ENCODE measurements around the gene SYNE2.
"Not testable (repeated sequence)": the region's sequence is repeated elsewhere in the genome, so short reads cannot be mapped to it uniquely, and the experiment has no call there.

The SYNE2 gene

GRCh38 chr14:63966407-63966806 is 113.6 kb downstream of the SYNE2 start:
- no peak for DNase-seq

DNA sequence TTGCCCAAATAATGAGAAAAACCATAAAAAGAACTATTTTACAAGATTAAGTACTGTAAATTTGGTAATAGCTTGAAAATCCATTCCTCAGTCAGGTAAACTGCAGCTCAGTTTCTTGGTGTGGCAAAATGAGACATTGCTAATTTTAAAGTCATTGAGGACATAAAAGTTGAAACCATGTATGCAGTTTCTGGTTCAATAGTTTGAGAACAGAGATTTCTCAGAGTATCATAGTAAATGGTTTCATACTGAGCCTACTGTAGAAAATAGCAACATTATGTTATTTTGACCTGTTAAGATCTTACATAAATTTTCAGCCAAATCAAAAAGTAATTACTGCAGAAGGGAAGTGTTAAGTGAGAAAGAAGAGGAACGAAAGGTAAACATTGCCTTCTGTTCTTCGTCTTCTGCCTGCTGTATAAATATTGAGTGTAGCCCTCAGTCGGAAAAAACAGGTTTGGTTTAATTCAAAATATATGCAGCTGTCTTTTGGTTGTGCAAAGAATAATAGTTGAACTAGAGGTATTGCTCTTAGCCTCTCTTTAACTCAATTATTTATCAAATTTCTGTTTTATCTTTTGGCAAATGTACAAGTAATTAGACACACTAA is 119.6 kb downstream of the SYNE2 start:
- no peak for DNase-seq

GRCh38 chr14:63974176-63974575 is 121.4 kb downstream of the SYNE2 start:
- DNase-seq, result no peak

DNA sequence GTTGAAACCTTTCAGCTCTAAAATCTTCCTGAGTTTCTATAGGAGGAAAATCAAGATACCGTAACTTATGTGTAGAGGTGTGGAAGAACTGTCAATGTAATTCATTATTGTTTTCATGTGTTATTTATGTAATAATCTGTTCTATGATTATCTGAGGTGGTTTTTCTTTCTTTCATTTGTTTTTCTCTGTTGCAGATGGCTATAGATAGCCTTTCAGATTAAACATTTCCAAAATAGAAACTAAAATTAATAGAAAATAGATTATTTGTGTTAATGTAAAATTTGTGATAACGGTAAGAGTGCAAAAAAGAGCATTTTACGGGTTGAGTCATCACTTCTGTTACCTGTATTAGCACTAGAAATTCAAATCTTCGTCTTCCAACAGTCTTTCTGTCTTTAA is 128.8 kb downstream of the SYNE2 start:
- no peak for DNase-seq

DNA sequence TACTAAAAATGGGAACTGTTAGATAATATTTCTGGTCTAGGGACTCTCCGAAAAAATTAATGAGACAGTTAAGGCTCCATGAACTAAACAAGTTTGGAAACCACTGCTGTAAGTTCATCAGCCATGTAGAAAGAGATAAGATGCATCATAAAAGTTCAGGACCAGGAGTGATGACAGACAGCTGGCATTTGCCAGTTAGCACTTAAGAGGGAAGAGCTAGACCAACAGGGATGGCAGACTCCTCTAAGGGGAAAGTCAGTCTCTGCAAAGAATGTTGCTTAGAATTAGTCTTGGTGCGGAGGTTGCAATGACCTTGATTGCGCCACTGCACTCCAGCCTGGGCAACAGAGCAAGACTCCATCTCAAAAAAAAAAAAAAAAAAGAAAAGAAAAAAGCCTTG is 129.4 kb downstream of the SYNE2 start:
- no peak for DNase-seq

DNA sequence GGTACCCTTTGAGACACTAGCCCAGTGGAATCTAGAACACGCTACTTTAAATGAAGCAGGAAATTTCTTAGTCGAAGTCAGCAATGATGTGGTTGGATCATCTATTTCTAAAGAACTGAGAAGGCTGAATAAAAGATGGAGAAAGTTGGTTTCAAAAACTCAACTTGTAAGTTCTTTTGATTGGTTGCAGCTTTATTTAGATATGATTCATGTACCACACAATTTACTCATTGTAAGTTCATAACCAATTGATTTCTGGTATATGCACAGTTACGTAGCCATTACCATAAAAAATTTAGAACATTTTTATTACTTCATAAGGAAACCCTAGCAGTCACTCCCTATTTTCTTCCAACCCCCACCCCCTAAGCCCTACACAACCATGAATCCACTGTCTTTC is 129.8 kb downstream of the SYNE2 start:
- no peak for DNase-seq

DNA sequence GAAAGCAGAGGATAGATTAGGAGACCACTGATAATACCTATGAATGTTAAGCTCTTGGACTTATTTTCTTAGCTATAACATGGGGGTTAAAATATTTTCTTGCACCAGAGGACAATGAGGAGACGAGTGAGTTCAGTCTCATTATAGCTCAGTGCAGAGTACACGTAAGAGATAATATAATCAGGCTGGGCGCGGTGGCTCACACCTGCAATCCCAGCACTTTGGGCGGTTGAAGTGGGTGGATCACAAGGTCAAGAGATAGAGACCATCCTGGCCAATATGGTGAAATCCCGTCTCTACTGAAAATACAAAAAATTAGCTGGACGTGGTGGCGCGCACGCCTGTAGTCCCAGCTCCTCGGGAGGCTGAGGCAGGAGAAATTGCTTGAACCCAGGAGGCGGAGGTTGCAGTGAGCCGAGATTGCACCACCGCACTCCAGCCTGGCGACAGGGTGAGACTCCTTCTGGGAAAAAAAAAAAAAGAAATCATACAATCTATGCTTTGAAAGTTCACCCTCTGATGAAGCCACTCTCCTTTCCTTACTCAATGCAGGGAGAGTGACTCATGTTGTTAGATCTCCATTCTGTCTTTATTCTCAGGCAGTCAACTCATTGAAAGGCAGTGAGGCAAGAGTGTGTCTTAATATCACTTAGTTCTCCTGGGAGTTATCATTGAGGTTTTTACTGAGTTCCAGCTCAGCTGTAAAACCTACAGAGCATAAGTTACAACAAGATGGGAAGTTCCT is 134.2 kb downstream of the SYNE2 start:
- DNase-seq, result peak; percentile 73

DNA sequence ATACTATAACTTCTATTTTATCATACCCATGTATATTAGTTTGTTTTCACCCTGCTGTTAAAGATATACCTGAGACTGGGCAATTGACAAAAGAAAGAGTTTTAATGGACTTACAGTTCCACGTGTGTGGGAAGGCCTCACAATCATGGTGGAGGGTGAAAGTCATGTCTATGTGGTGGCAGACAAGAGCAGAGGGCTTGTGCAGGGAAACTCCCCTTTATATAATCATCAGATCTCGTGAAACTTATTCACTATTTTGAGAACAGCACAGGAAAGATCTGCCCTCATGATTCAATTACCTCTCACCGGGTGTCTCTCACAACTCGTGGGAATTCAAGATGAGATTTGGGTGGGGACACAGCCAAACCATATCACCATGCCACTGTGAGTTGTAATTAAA is 135.8 kb downstream of the SYNE2 start:
- DNase-seq, result no peak

DNA sequence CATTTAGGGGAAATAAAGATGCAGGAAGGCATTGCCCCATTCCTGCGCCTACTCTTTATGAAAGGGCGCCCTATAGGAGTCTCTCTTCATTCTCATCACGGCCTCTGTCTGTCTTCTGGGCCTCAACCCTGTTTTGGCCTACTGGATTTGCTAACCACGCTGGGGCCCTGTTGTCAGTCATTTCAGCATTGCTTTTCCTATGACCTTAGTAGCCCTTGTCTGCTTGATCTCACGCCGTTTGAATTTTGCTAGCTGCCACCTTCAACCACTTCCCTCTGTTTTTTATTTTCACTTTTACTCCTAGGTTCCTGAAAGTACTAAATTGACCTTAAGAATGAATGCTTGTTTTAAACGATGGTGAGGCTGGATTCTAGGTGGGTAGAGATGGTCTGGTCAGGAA is 139.0 kb downstream of the SYNE2 start:
- DNase-seq, result no peak

DNA sequence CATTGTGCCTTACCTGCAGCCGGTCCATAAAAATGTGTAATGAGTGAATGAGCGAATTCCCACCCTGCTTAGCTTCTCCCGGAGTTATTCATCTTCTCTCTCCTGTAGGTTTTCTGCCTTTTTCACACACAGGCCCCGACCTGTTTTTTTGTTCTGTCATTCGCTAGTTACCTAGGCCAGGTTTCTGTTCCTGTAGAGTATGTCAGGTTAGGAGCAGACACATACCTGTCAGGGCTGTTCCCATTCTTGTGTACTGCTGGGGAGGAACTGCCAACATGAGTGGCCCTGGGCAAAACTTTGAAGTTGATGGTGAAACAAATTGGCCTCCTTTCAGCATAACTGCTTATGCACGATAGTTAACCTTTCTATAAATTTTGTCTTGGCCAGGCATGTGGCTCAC is 140.1 kb downstream of the SYNE2 start:
- DNase-seq, result no peak

DNA sequence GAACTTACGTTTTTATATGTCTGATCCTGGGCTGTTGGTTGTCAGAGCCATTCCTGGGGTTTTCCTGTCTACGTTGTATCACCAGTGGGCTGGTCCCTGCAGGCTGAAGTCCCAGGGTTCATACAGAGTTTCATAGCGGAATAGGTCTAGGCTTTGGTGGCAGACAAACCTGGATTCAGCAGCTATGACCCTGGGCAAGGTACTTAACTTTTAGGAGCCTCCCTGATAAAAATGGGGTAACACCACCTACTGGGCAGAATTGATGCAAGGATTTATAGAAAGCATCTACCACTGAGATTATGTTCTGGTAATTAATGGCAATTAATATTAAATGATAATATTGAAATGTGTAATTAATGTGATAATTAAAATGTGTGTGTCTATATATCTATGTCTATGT is 141.2 kb downstream of the SYNE2 start:
- no peak for DNase-seq

- no peak for DNase-seq
Observed at GRCh38 chr14:63995285-63995684, 142.5 kb downstream of the SYNE2 start.

DNA sequence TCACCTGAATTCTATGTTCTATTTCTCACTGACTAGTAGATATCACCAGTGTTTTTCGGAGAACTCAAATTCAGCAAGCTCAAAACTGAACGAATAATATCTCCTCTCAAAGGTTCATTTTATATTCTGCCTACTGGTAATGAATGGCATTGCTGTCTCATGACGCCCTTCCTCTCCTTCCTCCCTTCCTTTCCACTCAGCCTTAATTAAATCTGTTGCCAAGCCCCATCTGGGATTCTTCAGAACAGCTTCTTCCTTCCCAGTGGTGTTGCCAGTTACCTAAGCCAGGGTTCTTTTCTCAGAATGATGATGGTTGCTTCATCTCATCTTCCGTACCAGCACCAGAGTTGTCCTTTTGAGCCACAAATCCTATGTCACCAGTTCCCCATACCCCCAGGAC is 143.2 kb downstream of the SYNE2 start:
- no peak for DNase-seq

- DNase-seq, result peak; percentile 82
Observed at GRCh38 chr14:63996625-63997220, 143.9 kb downstream of the SYNE2 start.

- DNase-seq, result no peak
Observed at GRCh38 chr14:64000749-64001148, 147.9 kb downstream of the SYNE2 start.

DNA sequence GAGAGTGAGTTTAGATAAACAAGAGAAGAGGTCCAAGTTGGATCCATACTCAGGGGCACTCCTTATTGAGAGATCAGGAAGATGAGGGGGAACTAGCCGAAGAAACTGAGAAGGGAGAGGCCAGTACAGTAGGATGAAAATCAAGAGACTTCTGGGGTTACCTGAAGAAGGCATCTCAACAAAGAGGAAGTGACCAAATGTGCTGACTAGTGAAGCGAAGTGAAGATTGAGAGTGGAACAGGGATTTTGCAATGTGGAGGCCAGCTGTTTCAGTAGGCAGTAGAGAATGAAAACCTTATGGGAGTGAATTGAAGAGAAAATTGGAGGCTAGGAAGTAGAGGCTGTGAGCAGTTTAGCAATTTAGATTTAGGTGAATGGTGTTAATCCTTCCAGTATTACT is 153.0 kb downstream of the SYNE2 start:
- no peak for DNase-seq

DNA sequence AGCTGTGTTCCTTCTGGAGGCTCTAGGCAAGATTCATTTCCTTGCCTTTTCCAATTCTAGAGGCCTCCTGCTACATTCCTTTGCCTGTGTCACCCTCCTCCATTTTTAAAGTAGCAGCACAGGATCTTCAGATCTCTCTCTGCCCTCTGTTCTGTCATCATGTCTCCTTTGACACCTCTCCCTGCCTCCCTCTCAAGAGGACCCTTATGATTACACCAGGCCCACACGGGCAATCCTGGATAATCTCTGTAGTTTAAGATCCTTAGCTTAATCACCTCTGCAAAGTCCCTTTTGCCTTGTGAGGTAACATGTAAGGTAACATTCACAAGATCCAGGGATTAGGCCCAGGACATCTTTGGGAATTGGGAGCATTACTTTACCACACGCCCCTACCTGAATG is 155.2 kb downstream of the SYNE2 start:
- DNase-seq, result no peak

DNA sequence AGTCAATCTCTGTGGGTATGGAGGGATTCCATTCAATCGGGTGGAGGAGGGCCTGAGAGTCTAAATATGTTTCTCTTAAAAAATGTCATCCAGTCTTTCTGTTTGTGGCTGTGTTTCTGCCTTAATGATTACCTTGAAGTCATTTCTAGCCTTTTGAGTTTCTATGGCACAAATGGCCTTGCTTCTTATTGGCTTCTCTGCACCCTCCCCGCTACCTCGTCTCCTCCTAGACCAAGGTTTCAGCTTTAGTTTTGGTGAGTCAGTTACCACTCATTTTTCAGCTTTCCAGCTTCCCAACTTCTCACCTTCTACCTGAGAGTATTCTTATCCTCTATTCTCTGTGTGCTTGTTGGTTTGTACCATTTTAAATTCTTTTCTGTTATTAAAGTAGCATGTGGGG is 159.2 kb downstream of the SYNE2 start:
- DNase-seq, result no peak

DNA sequence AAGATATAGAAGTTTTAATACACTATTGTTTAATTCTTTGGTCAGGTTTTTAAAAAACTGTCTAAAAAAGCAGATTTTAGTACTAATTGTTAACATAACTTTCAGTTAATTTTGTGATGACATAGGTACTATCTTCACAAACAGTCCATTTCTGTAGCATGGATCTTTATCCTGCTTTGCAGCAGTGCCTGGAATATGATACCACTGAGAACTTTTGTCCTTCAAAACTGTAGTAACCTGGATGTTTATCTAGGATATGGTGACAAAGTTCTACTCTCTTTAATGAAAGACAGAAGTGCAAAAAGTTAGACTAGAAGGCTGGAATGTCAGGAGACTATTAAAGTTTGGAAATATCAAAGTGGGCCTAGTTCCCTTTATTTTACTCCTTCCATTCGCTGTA is 159.9 kb downstream of the SYNE2 start:
- DNase-seq, result no peak

GRCh38 chr14:64025479-64025878 is 172.7 kb downstream of the SYNE2 start:
- no peak for DNase-seq

DNA sequence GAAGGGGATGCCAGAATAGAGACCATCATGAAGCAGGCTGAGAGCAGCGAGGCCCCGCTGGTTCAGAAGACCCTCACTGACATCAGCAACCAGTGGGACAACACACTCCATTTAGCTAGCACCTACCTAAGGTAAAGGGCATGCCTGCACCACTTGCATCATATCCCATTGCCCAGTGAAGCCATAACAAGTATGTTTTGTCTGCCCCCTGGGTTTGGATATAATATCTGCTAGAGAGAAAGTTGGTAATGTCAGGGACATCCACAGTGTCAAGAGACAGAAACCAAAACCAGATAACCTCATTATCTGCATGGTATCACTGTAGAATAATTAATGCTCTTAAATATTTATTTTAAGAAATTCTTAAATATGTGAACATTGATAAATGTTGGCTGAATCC is 173.8 kb downstream of the SYNE2 start:
- DNase-seq, result no peak

- DNase-seq, result peak; percentile 56
Observed at GRCh38 chr14:64035143-64035542, 182.3 kb downstream of the SYNE2 start.

DNA sequence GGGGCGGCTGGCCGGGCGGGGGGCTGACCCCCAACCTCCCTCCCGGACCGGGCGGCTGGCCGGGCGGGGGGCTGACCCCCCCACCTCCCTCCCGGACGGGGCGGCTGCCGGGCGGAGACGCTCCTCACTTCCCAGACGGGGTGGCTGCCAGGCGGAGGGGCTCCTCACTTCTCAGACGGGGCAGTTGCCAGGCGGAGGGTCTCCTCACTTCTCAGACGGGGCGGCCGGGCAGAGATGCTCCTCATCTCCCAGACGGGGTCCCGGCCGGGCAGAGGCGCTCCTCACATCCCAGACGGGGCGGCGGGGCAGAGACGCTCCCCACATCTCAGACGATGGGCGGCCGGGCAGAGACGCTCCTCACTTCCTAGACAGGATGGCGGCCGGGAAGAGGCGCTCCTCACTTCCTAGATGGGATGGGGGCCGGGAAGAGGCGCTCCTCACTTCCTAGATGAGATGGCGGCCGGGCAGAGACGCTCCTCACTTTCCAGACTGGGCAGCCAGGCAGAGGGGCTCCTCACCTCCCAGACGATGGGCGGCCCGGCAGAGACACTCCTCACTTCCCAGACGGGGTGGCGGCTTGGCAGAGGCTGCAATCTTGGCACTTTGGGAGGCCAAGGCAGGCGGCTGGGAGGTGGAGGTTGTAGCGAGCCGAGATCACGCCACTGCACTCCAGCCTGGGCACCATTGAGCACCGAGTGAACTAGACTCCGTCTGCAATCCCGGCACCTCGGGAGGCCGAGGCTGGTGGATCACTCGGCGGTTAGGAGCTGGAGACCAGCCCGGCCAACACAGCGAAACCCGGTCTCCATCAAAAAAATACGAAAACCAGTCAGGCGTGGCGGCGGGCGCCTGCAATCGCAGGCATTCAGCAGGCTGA is 185.3 kb downstream of the SYNE2 start:
- not testable (repeated sequence) for DNase-seq

Data from fibroblast of skin of back (primary cell).